NCI-H2107 (cell line): Measurements from ENCODE around the gene ANP32A.

Experiments
- DNase-seq: peaks from one replicate; lab custom pipeline; 2025; lab: John Stamatoyannopoulos, UW

Gene ANP32A

GRCh38 chr15:68797599-68798345 lies 22.9 kb downstream of the ANP32A start:
- no peak for DNase-seq

DNA sequence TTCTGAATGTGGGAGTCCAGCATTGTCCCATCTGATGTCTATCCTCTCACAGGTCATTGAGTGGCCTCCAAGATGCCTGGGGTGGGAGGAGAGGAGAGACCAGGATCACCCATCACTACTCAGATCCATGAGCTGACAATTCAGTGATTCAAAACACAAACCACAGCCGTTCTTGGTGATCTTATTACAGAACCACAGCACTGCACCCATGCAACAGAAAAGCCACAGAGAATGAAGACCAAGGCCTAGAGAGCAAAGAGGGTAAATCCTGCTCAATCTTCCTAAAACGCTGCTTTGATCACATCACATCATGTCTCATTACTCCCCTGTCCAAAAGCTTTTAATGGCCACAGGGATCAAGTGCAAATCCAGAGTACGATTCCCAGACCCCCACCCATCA lies 23.5 kb downstream of the ANP32A start:
- no peak for DNase-seq

GRCh38 chr15:68796576-68796975 lies 24.1 kb downstream of the ANP32A start:
- DNase-seq, result no peak

GRCh38 chr15:68795298-68795848 lies 25.3 kb downstream of the ANP32A start:
- DNase-seq, result peak; percentile 42

DNA sequence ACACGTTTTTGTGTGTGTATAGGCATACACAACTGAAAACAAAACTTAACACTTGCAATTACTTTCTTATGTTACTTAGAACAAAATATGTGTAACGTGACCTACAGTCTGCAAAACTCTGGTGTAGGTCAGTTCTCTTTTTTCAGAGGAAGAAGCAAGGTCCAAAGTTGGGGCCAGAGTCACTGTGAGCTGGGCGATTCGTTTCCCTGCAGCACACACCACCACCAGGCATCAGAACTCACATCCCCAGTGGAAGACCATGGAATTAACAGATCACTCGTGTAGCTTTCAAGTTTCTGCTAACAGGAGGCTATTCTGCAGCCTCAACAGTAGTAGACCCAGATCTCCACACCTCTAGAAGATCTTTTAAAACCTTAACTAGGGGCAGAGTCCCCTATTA lies 25.8 kb downstream of the ANP32A start:
- no peak for DNase-seq

- no peak for DNase-seq
Observed at GRCh38 chr15:68794307-68794706, 26.4 kb downstream of the ANP32A start.

- no peak for DNase-seq
Observed at GRCh38 chr15:68793776-68794175, 26.9 kb downstream of the ANP32A start.

GRCh38 chr15:68792901-68793766 lies 27.6 kb downstream of the ANP32A start:
- DNase-seq, result no peak

GRCh38 chr15:68791431-68792283 lies 29.0 kb downstream of the ANP32A start:
- DNase-seq, result no peak

- DNase-seq, result no peak
Observed at GRCh38 chr15:68790910-68791309, 29.8 kb downstream of the ANP32A start.

DNA sequence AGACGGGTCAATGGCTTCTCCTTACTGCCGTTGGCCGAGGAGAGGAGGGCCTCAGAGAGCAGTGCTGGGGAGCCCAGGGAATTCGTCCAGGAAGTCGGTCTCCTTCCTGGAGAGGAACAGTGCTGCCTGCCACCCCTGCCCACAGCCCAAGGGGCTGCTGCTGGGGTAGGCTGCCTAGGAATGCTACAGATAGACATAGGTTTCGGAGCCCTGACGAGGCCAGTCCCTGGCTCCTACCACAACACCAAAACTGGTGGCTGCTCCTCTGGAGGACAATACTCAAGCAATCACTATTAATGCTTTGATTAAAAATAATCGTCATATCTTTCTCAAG lies 30.5 kb downstream of the ANP32A start:
- DNase-seq, result no peak

DNA sequence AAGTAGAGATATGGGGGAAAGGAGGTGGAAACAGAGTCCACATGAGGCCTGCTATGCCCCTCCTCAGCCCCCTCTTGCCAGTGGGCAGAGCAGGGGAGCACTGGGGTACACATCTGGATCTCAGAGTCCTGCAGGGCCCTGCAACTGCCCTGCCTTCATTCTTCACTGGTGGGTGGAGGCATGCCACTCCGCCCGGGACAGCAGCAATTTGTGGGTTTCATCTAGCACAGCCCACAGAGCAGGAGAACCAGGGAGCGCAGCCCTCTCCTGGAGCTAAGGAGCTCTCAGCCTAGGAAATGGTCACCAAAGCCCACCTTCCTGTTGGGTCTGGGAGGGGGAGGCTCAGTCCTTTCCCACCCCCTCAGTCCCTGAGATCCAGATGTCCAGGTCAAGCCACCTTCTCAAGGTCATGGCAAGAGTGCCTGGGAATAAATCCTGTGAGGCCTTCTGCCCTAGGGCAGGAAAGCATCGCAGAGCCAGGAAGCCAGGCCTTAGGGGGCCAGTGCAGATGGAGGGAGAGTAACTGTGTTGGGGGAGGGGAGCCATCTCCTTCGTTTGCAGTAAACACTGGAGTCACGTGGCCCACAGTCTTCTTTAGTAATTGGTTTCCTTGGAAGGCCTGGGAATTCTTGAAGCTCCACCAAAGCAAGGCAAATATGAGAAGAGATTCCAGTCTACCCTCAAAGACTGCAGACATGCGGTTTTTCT lies 31.0 kb downstream of the ANP32A start:
- DNase-seq, result no peak

DNA sequence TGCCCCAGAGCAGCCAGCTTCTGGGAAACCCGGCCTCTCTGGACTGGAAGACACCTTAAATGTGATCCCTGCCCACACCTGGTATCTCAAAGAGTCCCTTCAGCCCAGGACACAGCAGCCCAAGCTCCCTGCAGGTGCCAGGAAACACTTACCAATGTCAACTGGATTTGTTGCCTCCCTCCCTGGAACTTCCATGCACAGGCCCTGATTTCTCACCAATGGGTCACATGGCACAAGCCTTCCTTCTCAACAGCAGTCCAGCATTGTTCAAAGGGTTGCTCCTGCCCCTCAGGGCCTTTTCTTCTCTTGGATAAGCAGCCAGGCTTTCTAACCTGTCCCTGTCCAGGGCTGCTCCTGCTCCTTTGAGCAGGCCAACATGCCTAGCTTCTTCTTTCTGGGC lies 31.6 kb downstream of the ANP32A start:
- DNase-seq, result no peak

DNA sequence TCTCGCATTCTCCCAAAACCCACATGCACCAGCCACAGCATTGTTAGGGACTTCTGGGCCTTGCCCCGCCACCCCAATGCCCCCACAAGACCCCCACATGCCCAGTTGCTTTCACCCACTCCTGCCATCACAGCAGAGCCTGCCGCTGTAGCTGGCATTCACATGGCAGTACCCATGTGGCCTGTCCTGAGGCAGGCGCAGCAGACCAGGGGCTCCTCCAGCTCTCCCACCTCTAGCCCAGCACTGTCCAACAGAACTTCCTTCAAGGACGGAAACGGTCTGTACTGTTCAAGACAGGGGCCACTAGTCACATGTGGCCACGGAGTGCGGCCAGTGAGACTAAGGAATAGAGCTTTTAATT lies 32.5 kb downstream of the ANP32A start:
- DNase-seq, result no peak

- DNase-seq, result no peak
Observed at GRCh38 chr15:68787609-68788263, 33.0 kb downstream of the ANP32A start.

DNA sequence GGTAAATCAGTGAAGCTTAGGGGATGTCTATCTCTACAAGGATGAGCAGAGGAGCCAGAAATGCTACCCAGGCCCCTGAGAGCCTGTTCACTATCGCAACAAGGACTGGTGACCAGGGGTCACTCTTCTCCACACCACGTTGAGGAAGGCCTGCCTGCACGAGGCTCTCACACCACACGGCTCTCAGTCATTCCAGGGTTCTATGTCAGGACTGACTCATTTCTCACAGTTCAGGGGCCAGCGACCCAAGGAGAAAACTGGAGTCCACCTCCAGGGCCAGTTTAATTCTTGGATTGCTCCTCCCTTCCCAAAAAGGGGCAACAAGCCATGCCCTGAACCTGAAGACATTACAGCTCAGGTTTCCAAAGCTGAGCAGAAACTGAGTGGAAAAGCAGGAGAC lies 33.9 kb downstream of the ANP32A start:
- no peak for DNase-seq

- no peak for DNase-seq
Observed at GRCh38 chr15:68785541-68785940, 35.2 kb downstream of the ANP32A start.

GRCh38 chr15:68784206-68784605 lies 36.5 kb downstream of the ANP32A start:
- DNase-seq, result no peak

DNA sequence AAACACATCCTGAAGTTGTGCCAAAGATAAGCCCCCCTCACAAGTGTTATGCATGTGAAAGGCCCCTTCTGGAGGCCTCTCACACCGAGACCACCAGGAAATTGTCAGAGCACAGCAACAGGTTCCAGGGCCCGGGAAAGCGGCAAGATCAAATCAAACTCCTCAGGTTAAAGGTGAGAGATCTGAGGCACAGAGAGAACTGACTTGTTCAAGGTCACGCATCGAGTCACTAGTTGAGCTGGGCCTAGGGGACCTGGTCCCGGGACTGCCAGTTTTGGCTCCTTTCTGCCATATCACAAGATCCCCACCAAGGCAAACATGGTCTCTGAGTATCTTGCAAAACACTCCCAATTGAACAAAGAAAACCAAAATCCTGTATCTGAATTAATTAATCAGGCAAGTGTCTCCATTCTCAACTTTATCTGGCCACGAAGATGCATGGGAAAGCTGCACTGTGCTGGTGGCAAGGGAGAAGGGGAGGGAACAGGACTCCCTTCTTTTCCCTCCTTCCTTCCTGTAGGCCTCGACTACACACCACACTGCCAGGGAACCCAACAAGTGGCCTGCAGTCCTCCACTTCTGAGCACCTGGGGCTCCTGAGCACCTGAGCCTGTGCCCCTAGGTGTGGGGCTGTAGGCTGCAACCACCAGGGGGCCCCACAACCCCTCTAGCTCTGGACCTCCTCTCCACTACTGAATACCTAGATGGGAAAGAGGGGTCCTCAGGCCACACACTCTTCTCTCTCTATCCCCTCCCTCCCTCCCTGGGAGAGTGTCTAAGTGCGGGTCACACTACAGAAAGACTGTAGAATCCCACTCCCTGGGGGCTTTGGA lies 37.3 kb downstream of the ANP32A start:
- no peak for DNase-seq

GRCh38 chr15:68782589-68783161 lies 38.0 kb downstream of the ANP32A start:
- no peak for DNase-seq
